NCI-H1930 (cell line): Measurements from ENCODE around the gene GHRL.

ENCODE experiments used
- DNase-seq, 2 experiments: peaks; one replicate each; lab custom pipeline; 2025; lab: John Stamatoyannopoulos, UW

Gene GHRL

GRCh38 chr3:10244009-10244408, 48.7 kb downstream of the GHRL start:
- DNase-seq: no peak

- DNase-seq: no peak
These were observed 50.3 kb downstream of the GHRL start for GRCh38 chr3:10242182-10243065.

- no peak for DNase-seq
These were observed 51.9 kb downstream of the GHRL start for GRCh38 chr3:10240799-10241198.

GRCh38 chr3:10238345-10239183, 54.2 kb downstream of the GHRL start:
- no peak for DNase-seq
